ENCODE results near the gene MYOM3.
A peak's percentile ranks its signal among the peaks of the same experiment; 100 is the strongest.

MYOM3 gene

GRCh38 chr1:24139222-24139489 lies 27.2 kb upstream of the MYOM3 start:
- DNase-seq = no peak

- no peak for DNase-seq
These were observed 26.7 kb upstream of the MYOM3 start for GRCh38 chr1:24138476-24139221.

- DNase-seq = no peak
These were observed 25.1 kb upstream of the MYOM3 start for GRCh38 chr1:24136956-24137539.

- no peak for DNase-seq
These were observed 22.4 kb upstream of the MYOM3 start for GRCh38 chr1:24134376-24134775.

GRCh38 chr1:24133819-24134218 lies 21.9 kb upstream of the MYOM3 start:
- no peak for DNase-seq

- DNase-seq = no peak
These were observed 18.4 kb upstream of the MYOM3 start for GRCh38 chr1:24130385-24130784.

- DNase-seq = no peak
These were observed 15.9 kb upstream of the MYOM3 start for GRCh38 chr1:24127801-24128363.

GRCh38 chr1:24127134-24127800 lies 15.3 kb upstream of the MYOM3 start:
- DNase-seq = no peak

- no peak for DNase-seq
These were observed 14.7 kb upstream of the MYOM3 start for GRCh38 chr1:24126672-24127023.

- peak in 1 of 56 donors; percentile 12 for DNase-seq
These were observed 14.2 kb upstream of the MYOM3 start for GRCh38 chr1:24126018-24126671.

GRCh38 chr1:24125456-24125855 lies 13.5 kb upstream of the MYOM3 start:
- DNase-seq = no peak

- no peak for DNase-seq
These were observed 13.0 kb upstream of the MYOM3 start for GRCh38 chr1:24124980-24125379.

- DNase-seq = no peak
These were observed 11.7 kb upstream of the MYOM3 start for GRCh38 chr1:24123611-24124010.

GRCh38 chr1:24122776-24123175 lies 10.8 kb upstream of the MYOM3 start:
- no peak for DNase-seq

- no peak for DNase-seq
These were observed 9.5 kb upstream of the MYOM3 start for GRCh38 chr1:24121406-24121805.

GRCh38 chr1:24120965-24121364 lies 9.0 kb upstream of the MYOM3 start:
- DNase-seq = no peak

GRCh38 chr1:24119859-24120756 lies 8.2 kb upstream of the MYOM3 start:
- peak in 1 of 56 donors; percentile 3 for DNase-seq

GRCh38 chr1:24119489-24119858 lies 7.5 kb upstream of the MYOM3 start:
- no peak for DNase-seq

- DNase-seq = no peak
These were observed 6.7 kb upstream of the MYOM3 start for GRCh38 chr1:24118410-24119242.

- DNase-seq = no peak
These were observed 5.9 kb upstream of the MYOM3 start for GRCh38 chr1:24117722-24118409.

Measured in amygdala (tissue), 56 donors.